ENCODE measurements around the gene PALMD.

The PALMD gene

DNA sequence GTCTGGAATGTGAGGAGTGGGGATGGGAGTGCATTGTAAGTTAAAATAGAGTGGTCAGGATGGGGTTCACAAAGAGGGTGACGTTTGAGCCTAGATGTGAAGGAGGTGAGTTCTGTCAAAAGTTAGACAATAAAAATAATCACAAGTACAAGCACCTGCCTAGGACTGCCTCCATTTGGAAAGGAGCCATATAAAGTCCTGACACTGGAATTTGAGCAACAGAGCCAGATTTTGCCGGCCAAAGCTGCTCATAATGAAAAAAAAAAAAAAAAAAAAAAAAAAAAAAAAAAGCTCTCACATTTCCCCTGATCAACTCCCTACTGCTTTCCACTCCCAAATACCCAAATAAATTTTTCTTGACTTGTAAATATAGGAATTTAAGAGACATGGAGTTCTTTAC, 4.1 kb downstream of the PALMD start:
- TF ChIP-seq, protein P1, sequence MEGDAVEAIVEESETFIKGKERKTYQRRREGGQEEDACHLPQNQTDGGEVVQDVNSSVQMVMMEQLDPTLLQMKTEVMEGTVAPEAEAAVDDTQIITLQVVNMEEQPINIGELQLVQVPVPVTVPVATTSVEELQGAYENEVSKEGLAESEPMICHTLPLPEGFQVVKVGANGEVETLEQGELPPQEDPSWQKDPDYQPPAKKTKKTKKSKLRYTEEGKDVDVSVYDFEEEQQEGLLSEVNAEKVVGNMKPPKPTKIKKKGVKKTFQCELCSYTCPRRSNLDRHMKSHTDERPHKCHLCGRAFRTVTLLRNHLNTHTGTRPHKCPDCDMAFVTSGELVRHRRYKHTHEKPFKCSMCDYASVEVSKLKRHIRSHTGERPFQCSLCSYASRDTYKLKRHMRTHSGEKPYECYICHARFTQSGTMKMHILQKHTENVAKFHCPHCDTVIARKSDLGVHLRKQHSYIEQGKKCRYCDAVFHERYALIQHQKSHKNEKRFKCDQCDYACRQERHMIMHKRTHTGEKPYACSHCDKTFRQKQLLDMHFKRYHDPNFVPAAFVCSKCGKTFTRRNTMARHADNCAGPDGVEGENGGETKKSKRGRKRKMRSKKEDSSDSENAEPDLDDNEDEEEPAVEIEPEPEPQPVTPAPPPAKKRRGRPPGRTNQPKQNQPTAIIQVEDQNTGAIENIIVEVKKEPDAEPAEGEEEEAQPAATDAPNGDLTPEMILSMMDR (IDR thresholded peaks at IDR 0.05; ENCODE audit: insufficient read depth, low read length) = no peak
- TF ChIP-seq SPI1 (IDR thresholded peaks at IDR 0.05; ENCODE audit: borderline replicate concordance, low read depth) = no peak
- TF ChIP-seq, protein P2, sequence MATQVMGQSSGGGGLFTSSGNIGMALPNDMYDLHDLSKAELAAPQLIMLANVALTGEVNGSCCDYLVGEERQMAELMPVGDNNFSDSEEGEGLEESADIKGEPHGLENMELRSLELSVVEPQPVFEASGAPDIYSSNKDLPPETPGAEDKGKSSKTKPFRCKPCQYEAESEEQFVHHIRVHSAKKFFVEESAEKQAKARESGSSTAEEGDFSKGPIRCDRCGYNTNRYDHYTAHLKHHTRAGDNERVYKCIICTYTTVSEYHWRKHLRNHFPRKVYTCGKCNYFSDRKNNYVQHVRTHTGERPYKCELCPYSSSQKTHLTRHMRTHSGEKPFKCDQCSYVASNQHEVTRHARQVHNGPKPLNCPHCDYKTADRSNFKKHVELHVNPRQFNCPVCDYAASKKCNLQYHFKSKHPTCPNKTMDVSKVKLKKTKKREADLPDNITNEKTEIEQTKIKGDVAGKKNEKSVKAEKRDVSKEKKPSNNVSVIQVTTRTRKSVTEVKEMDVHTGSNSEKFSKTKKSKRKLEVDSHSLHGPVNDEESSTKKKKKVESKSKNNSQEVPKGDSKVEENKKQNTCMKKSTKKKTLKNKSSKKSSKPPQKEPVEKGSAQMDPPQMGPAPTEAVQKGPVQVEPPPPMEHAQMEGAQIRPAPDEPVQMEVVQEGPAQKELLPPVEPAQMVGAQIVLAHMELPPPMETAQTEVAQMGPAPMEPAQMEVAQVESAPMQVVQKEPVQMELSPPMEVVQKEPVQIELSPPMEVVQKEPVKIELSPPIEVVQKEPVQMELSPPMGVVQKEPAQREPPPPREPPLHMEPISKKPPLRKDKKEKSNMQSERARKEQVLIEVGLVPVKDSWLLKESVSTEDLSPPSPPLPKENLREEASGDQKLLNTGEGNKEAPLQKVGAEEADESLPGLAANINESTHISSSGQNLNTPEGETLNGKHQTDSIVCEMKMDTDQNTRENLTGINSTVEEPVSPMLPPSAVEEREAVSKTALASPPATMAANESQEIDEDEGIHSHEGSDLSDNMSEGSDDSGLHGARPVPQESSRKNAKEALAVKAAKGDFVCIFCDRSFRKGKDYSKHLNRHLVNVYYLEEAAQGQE (IDR thresholded peaks at IDR 0.05; ENCODE audit: insufficient replicate concordance, low read depth) = no peak
- no peak for TF ChIP-seq GABPA (IDR thresholded peaks at IDR 0.05; ENCODE audit: low read depth)
- no peak for TF ChIP-seq POLR2AphosphoS5 (IDR thresholded peaks at IDR 0.05; ENCODE audit: low read depth)
- Histone ChIP-seq H3K27me3 (ENCODE audit: insufficient read depth, poor library complexity, severe bottlenecking) (no peaks in the 10 kb centered on the region), H3K27ac (replicated peaks) (no peak overlapping the region), H3K4me3 (replicated peaks; ENCODE audit: insufficient read depth, low read length) (no peak overlapping the region)
- no peak for DNase-seq (ENCODE audit: low read depth in 1 of 2, low spot score in 1 of 2)

DNA sequence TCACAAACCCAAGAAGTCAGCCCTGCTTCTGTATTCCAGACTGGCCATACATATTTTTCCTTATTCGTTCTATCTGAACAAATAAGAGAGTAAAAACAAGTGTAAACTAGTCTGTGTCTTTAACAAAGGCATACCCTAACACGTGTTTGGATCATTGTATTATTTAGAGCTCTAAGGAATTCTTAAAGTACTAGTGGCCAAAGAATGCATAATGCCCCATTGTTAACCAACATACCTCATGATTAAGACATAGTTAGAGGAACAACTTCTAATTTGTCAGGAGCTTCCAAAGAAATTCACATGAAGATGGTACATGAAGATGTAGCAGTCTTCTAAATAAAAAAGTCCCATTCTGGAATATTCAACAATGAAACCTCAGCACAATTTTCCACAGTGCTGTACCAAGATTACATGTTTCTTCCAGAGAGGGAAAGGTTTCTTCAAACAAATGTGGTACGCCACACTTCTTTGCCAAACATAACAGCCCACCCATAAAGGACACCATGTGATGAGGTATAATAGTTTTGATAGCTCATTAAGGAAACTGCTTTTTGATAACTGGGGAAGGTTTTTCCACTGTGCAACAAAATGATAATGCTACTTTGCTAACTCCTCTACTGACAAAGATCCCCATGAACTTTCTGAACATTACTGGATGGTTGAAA, 5.0 kb downstream of the PALMD start:
- no peaks in the 10 kb centered on the region for H3K27me3 ChIP-seq (ENCODE audit: insufficient read depth, poor library complexity, severe bottlenecking)
- H3K27ac ChIP-seq (replicated peaks) = no peak overlapping the region
- no peak overlapping the region for H3K4me3 ChIP-seq (replicated peaks; ENCODE audit: insufficient read depth, low read length)
- TF ChIP-seq GABPA (IDR thresholded peaks at IDR 0.05; ENCODE audit: low read depth) (no peak), POLR2AphosphoS5 (IDR thresholded peaks at IDR 0.05; ENCODE audit: low read depth) (no peak), SPI1 (IDR thresholded peaks at IDR 0.05; ENCODE audit: borderline replicate concordance, low read depth) (no peak)
- TF ChIP-seq, protein P1 (IDR thresholded peaks at IDR 0.05; ENCODE audit: insufficient read depth, low read length) = no peak
- TF ChIP-seq, protein P2 (IDR thresholded peaks at IDR 0.05; ENCODE audit: insufficient replicate concordance, low read depth) = no peak
- no peak for DNase-seq (ENCODE audit: low read depth in 1 of 2, low spot score in 1 of 2)

DNA sequence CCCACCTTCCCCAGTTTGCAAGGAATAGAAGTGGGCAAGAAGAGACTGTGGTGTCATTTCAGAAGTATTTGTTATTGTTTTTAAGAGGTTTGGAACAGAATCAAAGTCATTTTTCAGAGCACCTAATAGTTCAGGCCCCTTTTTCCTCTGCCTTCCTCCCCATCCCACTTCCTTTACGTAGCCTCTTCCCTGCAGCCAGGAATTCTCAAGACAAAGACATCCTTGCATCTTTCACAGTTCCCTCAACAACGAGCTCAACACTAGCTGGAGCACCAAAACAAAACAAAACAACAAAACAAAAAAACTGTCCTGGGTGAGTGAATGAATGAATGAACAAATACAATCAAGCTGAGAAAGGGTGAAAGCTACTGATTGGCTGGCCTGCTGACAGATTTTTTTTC, 7.0 kb downstream of the PALMD start:
- no peak for DNase-seq (ENCODE audit: low read depth in 1 of 2, low spot score in 1 of 2)
- no peaks in the 10 kb centered on the region for H3K27me3 ChIP-seq (ENCODE audit: insufficient read depth, poor library complexity, severe bottlenecking)
- TF ChIP-seq, protein P2 (IDR thresholded peaks at IDR 0.05; ENCODE audit: insufficient replicate concordance, low read depth) = no peak
- no peak overlapping the region for H3K4me3 ChIP-seq (replicated peaks; ENCODE audit: insufficient read depth, low read length)
- no peak overlapping the region for H3K27ac ChIP-seq (replicated peaks)
